Measurements from ENCODE around the gene ZNF598. TPM values are rescaled to one million over a fixed set of nuclear protein-coding genes. Genes with fewer than 3 reads are reported as not detected.
A peak's percentile ranks its signal among the peaks of the same experiment; 100 is the strongest.

Gene ZNF598
- 19.8 and 21.6 TPM in 2 replicates for total RNA-seq (2014; rRNA removed; shearing (Covaris generic))

DNA sequence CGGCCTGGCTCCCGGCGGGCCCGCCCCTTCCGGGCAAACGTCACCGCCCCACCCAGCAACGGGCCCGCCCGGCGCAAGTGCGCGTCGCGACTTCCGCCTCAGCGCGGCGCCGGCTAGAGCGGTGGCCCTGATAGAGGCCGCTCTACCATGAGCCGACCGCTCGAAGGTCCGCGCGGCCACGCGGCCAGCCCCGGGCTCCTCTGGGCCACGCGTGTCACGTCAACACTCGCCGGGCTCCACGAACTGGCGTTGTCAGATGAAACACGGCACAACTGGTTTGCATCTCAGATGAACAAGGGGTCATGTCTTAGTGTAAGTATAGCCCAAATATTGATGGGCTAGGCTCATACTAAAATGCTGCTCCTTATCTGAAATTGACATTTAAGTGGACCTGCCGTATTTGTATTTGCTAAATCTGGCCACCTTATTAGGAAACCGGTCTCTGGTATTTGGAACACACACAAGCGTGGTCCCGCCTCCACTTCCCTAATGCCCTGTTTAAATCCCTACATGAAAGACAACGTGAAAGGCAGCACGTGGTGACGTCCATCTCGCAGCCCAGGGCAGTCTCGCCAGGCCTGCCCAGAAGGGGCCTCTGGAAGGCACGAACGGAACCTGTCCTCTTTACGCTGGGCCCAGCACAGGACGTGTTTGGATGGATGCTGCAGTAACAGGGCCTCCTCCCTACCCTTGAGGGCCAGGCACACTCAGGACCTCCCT, at the start of gene ZNF598:
Gene ZNF598, minus strand, starts transcription at position 31 of the 720 bp plus-strand sequence.
- DNase-seq (ENCODE audit: low read depth): peak; percentile 90

DNA sequence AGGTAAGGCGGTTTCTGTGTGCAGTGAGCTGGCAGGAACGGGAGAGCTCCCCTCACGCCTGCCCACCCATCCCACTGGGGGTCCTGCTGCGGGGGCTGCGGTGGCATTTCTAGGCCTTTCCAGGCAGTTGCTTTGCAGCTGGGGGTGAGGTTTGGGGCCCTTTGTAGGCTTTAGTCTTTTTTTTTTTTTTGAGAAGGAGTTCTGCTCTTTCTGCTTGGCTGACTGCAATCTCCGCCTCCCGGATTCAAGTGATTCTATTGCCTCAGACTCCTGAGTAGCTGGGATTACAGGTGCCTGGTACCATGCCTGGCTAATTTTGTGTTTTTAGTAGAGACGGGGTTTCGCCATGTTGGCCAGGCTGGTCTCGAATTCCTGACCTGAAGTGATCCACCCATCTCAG, 49.3 kb upstream of the ZNF598 start:
- DNase-seq (ENCODE audit: low read depth): no peak

DNA sequence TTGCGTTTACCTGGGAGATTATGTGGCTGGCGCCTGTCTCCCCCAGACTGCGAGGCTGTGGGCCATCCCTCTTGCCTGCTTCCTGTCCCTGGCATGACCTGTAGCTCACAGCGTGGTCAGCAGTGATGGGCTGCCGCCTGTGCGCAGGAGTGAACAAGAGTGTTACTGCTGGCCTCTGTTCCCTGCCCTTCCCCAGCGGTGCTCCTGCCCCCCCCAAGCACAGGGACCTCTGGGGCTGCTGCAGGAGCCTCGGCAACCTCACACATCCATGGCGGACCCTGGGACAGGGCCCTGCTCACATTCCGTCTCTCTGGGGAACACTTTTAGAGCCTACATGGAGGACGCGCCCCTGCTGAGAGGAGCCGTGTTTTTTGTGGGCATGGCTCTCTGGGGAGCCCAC, 48.8 kb upstream of the ZNF598 start:
- DNase-seq (ENCODE audit: low read depth): no peak

DNA sequence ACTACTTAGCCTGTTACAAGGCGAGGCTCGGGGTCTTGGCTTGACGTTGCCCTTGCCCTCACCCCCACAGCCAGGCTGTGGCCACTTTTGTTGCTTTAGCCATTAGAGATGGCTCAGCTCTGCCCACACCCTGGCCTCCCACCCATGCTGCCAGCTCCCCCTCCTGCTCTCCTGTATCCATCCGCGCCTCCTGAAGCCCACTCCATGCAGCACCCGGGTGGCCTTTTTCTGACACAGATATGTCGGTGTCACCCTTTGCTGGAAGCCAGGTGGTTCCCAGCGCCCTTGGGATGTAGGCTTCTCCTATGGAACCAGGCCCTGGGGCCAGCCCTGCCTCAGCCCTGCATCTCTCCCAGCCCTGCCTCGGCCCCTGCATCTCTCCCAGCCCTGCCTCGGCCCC, 47.8 kb upstream of the ZNF598 start:
- no peak for DNase-seq (ENCODE audit: low read depth)

- DNase-seq (ENCODE audit: low read depth): no peak
These were observed 47.2 kb upstream of the ZNF598 start for GRCh38 chr16:2056681-2057407.

GRCh38 chr16:2056077-2056476, 46.5 kb upstream of the ZNF598 start:
- no peak for DNase-seq (ENCODE audit: low read depth)

- DNase-seq (ENCODE audit: low read depth): no peak
These were observed 45.1 kb upstream of the ZNF598 start for GRCh38 chr16:2054543-2055245.

DNA sequence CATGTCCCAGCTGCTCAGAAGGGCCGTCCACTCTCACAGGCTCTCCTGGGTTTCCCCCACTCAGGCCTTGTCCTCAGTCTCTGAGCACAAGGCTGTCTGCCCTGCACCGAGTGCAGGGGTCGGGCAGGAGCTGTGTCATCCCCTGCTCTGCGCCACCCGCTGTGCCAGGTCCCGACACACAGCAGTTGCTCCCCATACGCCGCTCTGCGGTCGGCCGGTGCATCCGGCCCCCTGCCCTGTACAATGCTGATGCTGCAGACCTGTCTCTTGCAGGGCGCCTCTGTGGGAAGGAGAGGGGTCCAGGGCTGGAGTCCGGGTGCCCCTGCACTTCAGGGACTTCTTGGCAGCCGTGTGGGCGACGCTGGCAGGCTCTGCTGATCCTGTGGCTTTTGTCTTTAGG, 44.3 kb upstream of the ZNF598 start:
- DNase-seq (ENCODE audit: low read depth): no peak

DNA sequence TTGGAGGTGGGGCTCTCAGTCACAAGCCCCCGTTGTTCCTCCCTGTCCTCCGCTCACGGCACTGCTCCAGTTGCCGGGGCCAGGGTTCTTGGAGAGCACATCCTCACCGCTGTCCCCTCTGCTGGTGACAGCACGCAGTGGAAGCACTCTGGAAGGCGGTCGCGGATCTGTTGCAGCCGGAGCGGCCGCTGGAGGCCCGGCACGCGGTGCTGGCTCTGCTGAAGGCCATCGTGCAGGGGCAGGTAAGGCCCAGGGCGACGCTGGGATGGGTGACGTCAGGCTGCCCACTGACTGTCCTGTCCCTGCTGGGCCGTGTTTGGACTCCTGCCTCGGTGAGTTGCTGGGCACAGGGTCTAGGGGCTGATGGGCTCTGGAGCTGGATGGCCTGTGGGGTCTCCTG, 43.6 kb upstream of the ZNF598 start:
- no peak for DNase-seq (ENCODE audit: low read depth)

GRCh38 chr16:2048116-2048543, 38.5 kb upstream of the ZNF598 start:
- DNase-seq (ENCODE audit: low read depth): no peak

DNA sequence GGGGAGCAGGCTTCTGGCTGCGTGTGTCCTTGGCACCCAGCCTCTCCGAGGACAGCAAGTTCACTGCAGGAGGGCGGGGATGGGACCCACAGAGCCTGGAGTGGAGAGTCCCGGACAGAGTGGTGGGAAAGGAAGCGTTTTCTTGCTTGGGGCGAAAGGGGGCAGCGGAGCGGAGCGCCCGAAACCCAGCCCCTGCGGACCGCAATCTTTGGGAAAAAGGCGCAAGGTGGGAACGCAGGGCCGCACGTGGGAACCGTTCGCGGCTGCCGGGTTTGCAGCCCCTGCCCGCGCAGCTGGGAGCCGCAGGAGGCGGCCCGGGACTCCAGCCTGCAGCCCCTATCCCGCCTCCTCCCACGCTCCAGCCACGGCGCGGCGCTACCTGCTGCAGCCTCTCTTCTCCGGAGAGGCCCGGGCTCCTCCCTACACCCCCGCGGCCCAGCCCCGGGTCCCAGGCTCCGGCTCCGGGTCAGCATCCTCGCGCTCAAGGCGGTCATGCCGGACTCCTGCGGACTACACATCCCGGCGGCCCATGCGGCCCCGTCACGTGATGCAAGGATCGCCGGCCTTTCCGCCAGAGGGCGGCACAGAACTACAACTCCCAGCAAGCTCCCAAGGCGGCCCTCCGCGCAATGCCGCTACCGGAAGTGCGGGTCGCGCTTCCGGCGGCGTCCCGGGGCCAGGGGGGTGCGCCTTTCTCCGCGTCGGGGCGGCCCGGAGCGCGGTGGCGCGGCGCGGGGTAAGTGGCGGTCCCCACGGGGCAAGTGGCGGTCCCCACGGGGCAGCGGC, 37.9 kb upstream of the ZNF598 start, which contains the start of the genes NTHL1 and TSC2:
Gene NTHL1, minus strand, starts transcription at position 505 of the 786 bp plus-strand sequence. Its CDS starts 11 bp downstream, at position 494.
Gene TSC2, plus strand, starts transcription at position 656 of the 786 bp plus-strand sequence. CDS start 631 bp downstream, outside the sequence.
- peak; percentile 96 for DNase-seq (ENCODE audit: low read depth)

- no peak for DNase-seq (ENCODE audit: low read depth)
These were observed 37.3 kb upstream of the ZNF598 start for GRCh38 chr16:2046893-2047329.

GRCh38 chr16:2045965-2046892, 36.6 kb upstream of the ZNF598 start:
- no peak for DNase-seq (ENCODE audit: low read depth)

- no peak for DNase-seq (ENCODE audit: low read depth)
These were observed 34.9 kb upstream of the ZNF598 start for GRCh38 chr16:2044541-2044940.

GRCh38 chr16:2043667-2044451, 34.2 kb upstream of the ZNF598 start:
- no peak for DNase-seq (ENCODE audit: low read depth)

- DNase-seq (ENCODE audit: low read depth): no peak
These were observed 33.5 kb upstream of the ZNF598 start for GRCh38 chr16:2042986-2043666.

- no peak for DNase-seq (ENCODE audit: low read depth)
These were observed 32.8 kb upstream of the ZNF598 start for GRCh38 chr16:2042171-2042985.

Measured in Daoy (cell line).